K562 (cell line): Measurements from ENCODE around the gene MGST3. TPM values are rescaled to one million over a fixed set of nuclear protein-coding genes. Genes with fewer than 3 reads are reported as not detected.

ENCODE experiments used
- ATAC-seq: fragments of 200-7000 bp; cut with Tn5 transposase; 3 replicates; pipeline ENCODE4 v1.9.1; 2020; ENCODE audit warnings: moderate library complexity
- BruUV-seq: library from RNA; stranded (reverse); fragments of 400-500 nt; replicated peaks from 2 replicates; lab custom pipeline; 2021; lab: Mats Ljungman, UMichigan
- CTCF ChIA-PET: fragments of 300-600 bp; formaldehyde crosslinking; extraction: SDS; loops from one replicate; lab custom pipeline; 2021; ENCODE audit warnings: low intra/inter-chr PET ratio; lab: Yijun Ruan, JAX
- POLR2A ChIA-PET: fragments of 300-600, 350-650 bp; sonication (Branson Sonifier 250); formaldehyde crosslinking; extraction: SDS; loops from one replicate; lab custom pipeline; 2021; ENCODE audit warnings: antibody characterized with exemption, inconsistent platforms; lab: Yijun Ruan, JAX
- DNase-seq, 4 experiments: peaks; one replicate each; pipeline versions ENCODE4 v3.0.0 to v3.0.0-alpha.2; 2011 to 2018; ENCODE audit warnings: low spot score in 3 of 4, mixed read lengths in 3 of 4; ENCODE audit errors: extremely low read depth in 1 of 4
- FAIRE-seq: peaks from 2 replicates; lab custom pipeline; 2011; peaks lifted over from hg19 to GRCh38; lab: Jason Lieb, UNC
- H2AFZ ChIP-seq: 2 replicates; pipeline ENCODE4 v1.6.0; 2011; ENCODE audit warnings: low read depth, low read length, control low read depth, inconsistent platforms
- H3K27ac ChIP-seq: fragments of 200-600 bp; 3 replicates; pipeline ENCODE4 v1.8.0; 2011; ENCODE audit warnings: low read depth, mild to moderate bottlenecking, control low read depth, inconsistent platforms, low read length, moderate library complexity, mixed read lengths; ENCODE audit errors: extremely low read depth
- H3K27me3 ChIP-seq, 2 experiments: fragments of 300-600 bp in 1 of 2; 2 replicates in 1 of 2; 3 replicates in 1 of 2; pipeline versions ENCODE4 v1.6.0 to v1.8.0; 2011; ENCODE audit warnings: inconsistent platforms in 2 of 2, low read length in 2 of 2, mild to moderate bottlenecking in 1 of 2, mixed read lengths in 1 of 2, moderate library complexity in 1 of 2; ENCODE audit not compliant: control insufficient read depth in 2 of 2, insufficient read depth in 2 of 2
- H3K36me3 ChIP-seq: fragments of 300-600 bp; 3 replicates; pipeline ENCODE4 v1.8.0; 2011; ENCODE audit warnings: mild to moderate bottlenecking, low read length, inconsistent platforms; ENCODE audit not compliant: control insufficient read depth, insufficient read depth
- H3K4me1 ChIP-seq, 2 experiments: fragments of 200-600 bp in 1 of 2; replicated peaks in 1 of 2; 2 replicates in 1 of 2; 3 replicates in 1 of 2; pipeline versions ENCODE4 v1.5.1 to v1.8.0; 2011; ENCODE audit warnings: inconsistent platforms in 2 of 2, low read length in 2 of 2, mild to moderate bottlenecking in 1 of 2, mixed read lengths in 1 of 2, moderate library complexity in 1 of 2; ENCODE audit not compliant: control insufficient read depth in 2 of 2, insufficient read depth in 2 of 2
- H3K4me2 ChIP-seq: 2 replicates; pipeline ENCODE4 v1.6.1; 2011; ENCODE audit warnings: low read length, control low read depth, inconsistent platforms, mixed read lengths; ENCODE audit not compliant: insufficient read depth
- H3K4me3 ChIP-seq: fragments of 200-600 bp; sonication (generic), shearing (Covaris generic); 2 replicates; pipeline ENCODE4 v1.5.1; 2016; ENCODE audit warnings: control low read depth, inconsistent platforms
- H3K79me2 ChIP-seq: fragments of 200-600 bp; 3 replicates; pipeline ENCODE4 v1.8.0; 2011; ENCODE audit warnings: low read length, inconsistent platforms; ENCODE audit not compliant: control insufficient read depth, insufficient read depth
- H3K9ac ChIP-seq, 2 experiments: 2 replicates each; pipeline versions ENCODE4 v1.6.0 to v1.6.1; 2011; ENCODE audit warnings: low read depth in 2 of 2, low read length in 2 of 2, control low read depth in 1 of 2, inconsistent platforms in 1 of 2, mild to moderate bottlenecking in 1 of 2, mixed read lengths in 1 of 2; ENCODE audit not compliant: insufficient read depth in 1 of 2
- H3K9me1 ChIP-seq: one replicate; pipeline ENCODE4 v1.6.0; 2011; ENCODE audit warnings: inconsistent platforms, mild to moderate bottlenecking, low read length, moderate library complexity; ENCODE audit not compliant: control insufficient read depth, insufficient read depth
- H3K9me3 ChIP-seq: replicated peaks from 2 replicates; pipeline ENCODE4 v1.5.1; 2011; ENCODE audit warnings: low read depth, low read length, inconsistent platforms; ENCODE audit not compliant: control insufficient read depth, insufficient read depth
- H4K20me1 ChIP-seq: replicated peaks from 2 replicates; pipeline ENCODE4 v1.6.1; 2011; ENCODE audit warnings: low read length, inconsistent platforms, mixed read lengths; ENCODE audit not compliant: control insufficient read depth, insufficient read depth
- CC2D1A ChIP-seq: fragments of 450-650 bp; IDR thresholded peaks from 2 replicates; pipeline ENCODE4 v1.6.1; 2017; ENCODE audit warnings: mild to moderate bottlenecking
- GTF2B ChIP-seq: IDR thresholded peaks from 2 replicates; pipeline ENCODE4 v1.6.1; 2011; ENCODE audit not compliant: insufficient read length; ENCODE audit errors: extremely low read depth
- HDAC2 ChIP-seq: fragments of 450-650 bp; IDR thresholded peaks from 2 replicates; pipeline ENCODE4 v1.6.1; 2016; ENCODE audit warnings: mild to moderate bottlenecking
- MTA3 ChIP-seq: fragments of 450-650 bp; formaldehyde crosslinking; IDR thresholded peaks from 2 replicates; pipeline ENCODE4 v1.6.1; 2017; ENCODE audit warnings: mild to moderate bottlenecking, borderline replicate concordance
- MXD1 ChIP-seq: fragments of 250-450 bp; sonication (Bioruptor Pico); IDR thresholded peaks from 2 replicates; pipeline ENCODE4 v1.8.0; 2021; ENCODE audit warnings: borderline replicate concordance, mild to moderate bottlenecking, moderate library complexity; ENCODE audit not compliant: poor library complexity, severe bottlenecking
- POLR2B ChIP-seq: fragments of 450-650 bp; IDR thresholded peaks from 2 replicates; pipeline ENCODE4 v1.6.1; 2018; ENCODE audit warnings: low read depth; ENCODE audit not compliant: partially characterized antibody
- ZKSCAN8 ChIP-seq: fragments of 200-800 bp; sonication (Bioruptor generic); IDR thresholded peaks from 2 replicates; pipeline ENCODE4 v1.6.1; 2016; ENCODE audit warnings: missing genetic modification characterization, missing compliant biosample characterization
- ZNF324 ChIP-seq: fragments of 250-450 bp; sonication (Bioruptor Pico); IDR thresholded peaks from 2 replicates; pipeline ENCODE4 v1.4.0; 2020; ENCODE audit warnings: mild to moderate bottlenecking
- ZSCAN32 ChIP-seq: fragments of 450-650 bp; formaldehyde crosslinking; IDR thresholded peaks from 2 replicates; pipeline ENCODE4 v1.4.0; 2020; ENCODE audit warnings: mild to moderate bottlenecking, moderate library complexity
- WGBS: fragments of 100-300 bp; shearing (Covaris generic); methylation state at CpG from one replicate; pipeline ENCODE4 v1.1.6; 2016; ENCODE audit warnings: low coverage, mixed read lengths; ENCODE audit not compliant: insufficient coverage; ENCODE audit errors: missing lambda C conversion rate; 5-methylcytosine and 5-hydroxymethylcytosine counted together
- in situ Hi-C: fragments of 300-500 bp; cut with MboI; formaldehyde crosslinking; loops from 4 replicates; pipeline ENCODE4 v1.15.0; 2018; ENCODE audit warnings: inconsistent platforms, mixed read lengths
- intact Hi-C: fragments of 100-400 bp; cut with micrococcal nuclease; formaldehyde crosslinking; loops from 2 replicates; pipeline ENCODE4 v1.14.2; 2022
- polyA plus RNA-seq, 8 experiments: library from polyadenylated mRNA; depleted of rRNA in 4 of 8; stranded (reverse) in 5 of 8; unstranded in 3 of 8; fragments of >200 nt; fragmentation: Nextera tagmentation in 2 of 8; fragmentation: Illumina TruSeq in 1 of 8; extraction: Ambion mirVana in 2 of 8; extraction: Trizol in 1 of 8; gene quantifications; 2 replicates each; pipeline versions ENCODE4 v1.2.1 to v1.2.3, GENCODE V29; 2011 to 2014; ENCODE audit warnings: inconsistent platforms in 1 of 8, missing spikeins in 1 of 8
- total RNA-seq, 7 experiments: library from RNA; depleted of rRNA in 6 of 7; stranded (reverse); fragments of >200 nt in 6 of 7; fragmentation: Illumina TruSeq in 2 of 7; extraction: Trizol in 2 of 7; gene quantifications; 2 replicates each; pipeline versions ENCODE4 v1.2.1 to v1.2.3, GENCODE V29; 2011 to 2021; ENCODE audit warnings: low replicate concordance in 1 of 7

MGST3 gene
- total and polyA plus RNA-seq, 9 of the 15 experiments (the other 6 are each of a cell fraction or from before 2014, with no cell fraction given): 70.7 to 287 (median 105) TPM

- BruUV-seq: no TSS peak
- Histone ChIP-seq H3K27ac (no peak overlapping the region), H3K4me3 (no peak overlapping the region), H3K36me3 (peaks cover 56% of the 10 kb centered on the region; the same call in 2 of the 3 replicates), H4K20me1 (no peaks in the 10 kb centered on the region), H3K9me3 (no peaks in the 10 kb centered on the region), H3K4me1 (no peaks in the 10 kb centered on the region), H2AFZ (no peak overlapping the region), H3K4me2 (no peak overlapping the region), H3K79me2 (no peaks in the 10 kb centered on the region), H3K9me1 (no peaks in the 10 kb centered on the region), H3K27me3 (no peaks in the 10 kb centered on the region), H3K9ac (no peak overlapping the region)
- CTCF ChIA-PET: no interaction called here
- WGBS: 85% methylated on average over 2 of the region's 2 CpGs
- POLR2A ChIA-PET: no interaction called here
- ATAC-seq (no peak), DNase-seq (no peak), FAIRE-seq (no peak)
- intact Hi-C loops (no loop called here), in situ Hi-C loops (no loop called here)
- TF ChIP-seq CC2D1A: no peak
- no peak for TF ChIP-seq GTF2B
- TF ChIP-seq ZKSCAN8 (CRISPR knock-in tag): no peak
- TF ChIP-seq MTA3: no peak
- TF ChIP-seq POLR2B: no peak
- no peak for TF ChIP-seq ZNF324 (CRISPR knock-in tag)
- no peak for TF ChIP-seq MXD1 (CRISPR knock-in tag)
- TF ChIP-seq HDAC2: no peak
- no peak for TF ChIP-seq ZSCAN32 (CRISPR knock-in tag)
Measured at GRCh38 chr1:165671526-165671925, 40.5 kb downstream of the MGST3 start.
